ENCODE results near the gene PJA2. TPM values are rescaled to one million over a fixed set of nuclear protein-coding genes. Genes with fewer than 3 reads are reported as not detected.

Gene PJA2
- total and polyA plus RNA-seq, 2 donors (not counting 1 experiment from before 2014, with no cell fraction given): 21.3 to 90.4 TPM

DNA sequence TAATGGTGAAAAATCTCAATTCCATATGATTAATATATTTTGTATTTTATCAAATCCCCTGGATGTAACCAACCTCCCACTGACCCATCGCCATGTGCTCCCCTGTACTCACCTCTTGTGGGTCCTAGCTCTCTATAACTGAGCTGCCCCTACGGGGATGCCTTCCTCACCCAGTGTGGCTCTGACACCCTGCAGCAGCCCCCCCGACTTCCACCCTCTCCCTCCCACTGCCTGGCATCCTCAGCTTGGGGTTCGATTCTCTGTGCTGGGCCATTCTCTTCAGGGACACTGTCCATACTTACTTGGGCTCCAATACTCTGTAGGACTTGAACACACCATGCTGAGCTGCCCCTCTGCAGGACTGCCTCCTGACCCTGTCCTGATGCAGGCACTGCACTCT, 87.1 kb downstream of the PJA2 start:
- DNase-seq (no peak), ATAC-seq (ENCODE audit: low read depth) (no peak)
- Histone ChIP-seq H3K36me3 (replicated peaks in 1 of 2; ENCODE audit: control extremely low read depth in 1 of 2, control insufficient read depth in 1 of 2, extremely low read depth in 1 of 2, insufficient read depth in 2 of 2, low read length in 1 of 2) (no peaks in the 10 kb centered on the region), H2AFZ (ENCODE audit: insufficient read depth, low read depth, low read length, poor library complexity, severe bottlenecking) (no peak overlapping the region), H3K27me3 (replicated peaks in 1 of 4; ENCODE audit: control extremely low read depth in 1 of 4, control insufficient read depth in 3 of 4, insufficient read depth in 4 of 4, low read length in 3 of 4) (no peaks in the 10 kb centered on the region), H4K20me1 (ENCODE audit: control insufficient read depth, insufficient read depth, low read length, poor library complexity, severe bottlenecking) (no peaks in the 10 kb centered on the region), H3K4me3 (ENCODE audit: control extremely low read depth in 1 of 5, extremely low read depth in 1 of 5, insufficient read depth in 1 of 5, low read depth in 2 of 5, low read length in 4 of 5) (no peak overlapping the region), H3K79me2 (ENCODE audit: control insufficient read depth, insufficient read depth, low read length) (no peaks in the 10 kb centered on the region), H3K9me3 (ENCODE audit: control extremely low read depth in 1 of 3, control insufficient read depth in 2 of 3, insufficient read depth in 1 of 3, low read length in 2 of 3) (no peaks in the 10 kb centered on the region), H3K27ac (ENCODE audit: low read length in 2 of 2) (no peak overlapping the region), H3K9ac (ENCODE audit: low read length) (no peak overlapping the region), H3K4me2 (replicated peaks; ENCODE audit: low read depth, low read length, poor library complexity, severe bottlenecking) (no peak overlapping the region), H3K4me1 (ENCODE audit: control insufficient read depth in 2 of 2, insufficient read depth in 2 of 2, low read length in 2 of 2) (no peaks in the 10 kb centered on the region)
- Mint-ChIP-seq H3K27ac (no peak overlapping the region), H3K4me3 (no peak overlapping the region), H3K4me1 (no peaks in the 10 kb centered on the region), H3K9me3 (ENCODE audit: insufficient read depth) (no peaks in the 10 kb centered on the region), H3K27me3 (no peaks in the 10 kb centered on the region)
- intact Hi-C loops (cut with micrococcal nuclease): no loop called here
- ChIA-PET CTCF (no interaction called here), POLR2A (no interaction called here)
- 98% methylated on average over 4 of the region's 4 CpGs for WGBS (ENCODE audit: insufficient coverage)
- TF ChIP-seq, protein P1, sequence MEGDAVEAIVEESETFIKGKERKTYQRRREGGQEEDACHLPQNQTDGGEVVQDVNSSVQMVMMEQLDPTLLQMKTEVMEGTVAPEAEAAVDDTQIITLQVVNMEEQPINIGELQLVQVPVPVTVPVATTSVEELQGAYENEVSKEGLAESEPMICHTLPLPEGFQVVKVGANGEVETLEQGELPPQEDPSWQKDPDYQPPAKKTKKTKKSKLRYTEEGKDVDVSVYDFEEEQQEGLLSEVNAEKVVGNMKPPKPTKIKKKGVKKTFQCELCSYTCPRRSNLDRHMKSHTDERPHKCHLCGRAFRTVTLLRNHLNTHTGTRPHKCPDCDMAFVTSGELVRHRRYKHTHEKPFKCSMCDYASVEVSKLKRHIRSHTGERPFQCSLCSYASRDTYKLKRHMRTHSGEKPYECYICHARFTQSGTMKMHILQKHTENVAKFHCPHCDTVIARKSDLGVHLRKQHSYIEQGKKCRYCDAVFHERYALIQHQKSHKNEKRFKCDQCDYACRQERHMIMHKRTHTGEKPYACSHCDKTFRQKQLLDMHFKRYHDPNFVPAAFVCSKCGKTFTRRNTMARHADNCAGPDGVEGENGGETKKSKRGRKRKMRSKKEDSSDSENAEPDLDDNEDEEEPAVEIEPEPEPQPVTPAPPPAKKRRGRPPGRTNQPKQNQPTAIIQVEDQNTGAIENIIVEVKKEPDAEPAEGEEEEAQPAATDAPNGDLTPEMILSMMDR (IDR thresholded peaks at IDR 0.05): no peak
- no peak for TF ChIP-seq EZH2 (IDR thresholded peaks at IDR 0.05; ENCODE audit: borderline replicate concordance, insufficient read depth, low read depth, low read length, poor library complexity, severe bottlenecking)

GRCh38 chr5:109319351-109319750, 90.4 kb downstream of the PJA2 start:
- Mint-ChIP-seq H3K27me3 (no peaks in the 10 kb centered on the region), H3K27ac (no peak overlapping the region), H3K4me3 (no peak overlapping the region), H3K4me1 (no peaks in the 10 kb centered on the region), H3K9me3 (ENCODE audit: insufficient read depth) (no peaks in the 10 kb centered on the region)
- ATAC-seq (ENCODE audit: low read depth): no peak
- TF ChIP-seq, protein P1 (IDR thresholded peaks at IDR 0.05): no peak
- TF ChIP-seq EZH2 (IDR thresholded peaks at IDR 0.05; ENCODE audit: borderline replicate concordance, insufficient read depth, low read depth, low read length, poor library complexity, severe bottlenecking): no peak
- H3K9ac ChIP-seq (ENCODE audit: low read length): no peak overlapping the region
- H3K27me3 ChIP-seq (replicated peaks in 1 of 4; ENCODE audit: control extremely low read depth in 1 of 4, control insufficient read depth in 3 of 4, insufficient read depth in 4 of 4, low read length in 3 of 4): no peaks in the 10 kb centered on the region
- H3K79me2 ChIP-seq (ENCODE audit: control insufficient read depth, insufficient read depth, low read length): no peaks in the 10 kb centered on the region
- no peak overlapping the region for H3K27ac ChIP-seq (ENCODE audit: low read length in 2 of 2)
- DNase-seq: no peak
- H3K4me2 ChIP-seq (replicated peaks; ENCODE audit: low read depth, low read length, poor library complexity, severe bottlenecking): no peak overlapping the region
- H3K36me3 ChIP-seq (replicated peaks in 1 of 2; ENCODE audit: control extremely low read depth in 1 of 2, control insufficient read depth in 1 of 2, extremely low read depth in 1 of 2, insufficient read depth in 2 of 2, low read length in 1 of 2): no peaks in the 10 kb centered on the region
- no peak overlapping the region for H2AFZ ChIP-seq (ENCODE audit: insufficient read depth, low read depth, low read length, poor library complexity, severe bottlenecking)
- ChIA-PET POLR2A (no interaction called here), CTCF (no interaction called here)
- 93% methylated on average over 4 of the region's 7 CpGs for WGBS (ENCODE audit: insufficient coverage)
- intact Hi-C loops (cut with micrococcal nuclease): no loop called here
- H4K20me1 ChIP-seq (ENCODE audit: control insufficient read depth, insufficient read depth, low read length, poor library complexity, severe bottlenecking): no peaks in the 10 kb centered on the region
- no peaks in the 10 kb centered on the region for H3K4me1 ChIP-seq (ENCODE audit: control insufficient read depth in 2 of 2, insufficient read depth in 2 of 2, low read length in 2 of 2)
- no peaks in the 10 kb centered on the region for H3K9me3 ChIP-seq (ENCODE audit: control extremely low read depth in 1 of 3, control insufficient read depth in 2 of 3, insufficient read depth in 1 of 3, low read length in 2 of 3)
- no peak overlapping the region for H3K4me3 ChIP-seq (ENCODE audit: control extremely low read depth in 1 of 5, extremely low read depth in 1 of 5, insufficient read depth in 1 of 5, low read depth in 2 of 5, low read length in 4 of 5)
